ENCODE measurements around the gene KRT71.

Gene KRT71

DNA sequence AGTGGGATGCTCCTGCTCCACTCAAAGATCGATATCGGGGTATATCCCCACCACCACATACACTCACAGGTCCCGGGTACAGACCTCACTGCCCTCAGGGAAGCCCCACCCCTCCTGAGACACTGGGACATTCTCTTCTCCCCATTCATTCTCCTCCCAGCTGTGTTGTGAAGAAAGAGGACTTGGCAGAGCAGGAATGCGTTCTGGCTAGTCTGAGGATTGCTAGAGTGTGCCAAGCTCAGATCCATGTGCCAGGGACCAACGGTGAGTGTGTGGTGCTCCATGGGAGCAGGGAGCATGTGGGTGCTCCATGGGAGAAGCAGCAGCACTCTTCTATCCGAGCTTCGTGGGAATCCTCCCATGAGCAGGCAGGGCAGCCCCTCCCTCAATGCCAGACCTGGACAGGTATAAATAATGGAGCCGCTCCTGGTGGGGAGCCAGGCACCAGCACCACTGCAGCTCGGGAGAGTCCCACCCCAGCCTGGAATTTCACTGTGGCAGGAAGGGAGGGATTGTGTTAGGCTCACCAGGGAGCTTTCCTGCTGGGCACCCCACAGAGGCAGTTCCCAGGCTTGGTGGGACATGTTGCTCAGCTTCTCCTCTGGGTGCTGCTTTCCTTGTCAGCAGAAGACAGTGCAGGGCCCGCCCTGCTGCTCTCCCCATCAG lies 30.5 kb downstream of the KRT71 start:
- H3F3A ChIP-seq (ENCODE audit: insufficient read depth, low read length): no peaks in the 10 kb centered on the region
- H3K4me2 ChIP-seq (ENCODE audit: low read depth, low read length): no peak overlapping the region
- H4K20me1 ChIP-seq (ENCODE audit: insufficient read depth, low read length): no peaks in the 10 kb centered on the region
- H3K9me3 ChIP-seq (replicated peaks; ENCODE audit: insufficient read depth, low read length): no peaks in the 10 kb centered on the region
- H3K27ac ChIP-seq (ENCODE audit: low read length): no peak overlapping the region
- no peaks in the 10 kb centered on the region for H3K4me1 ChIP-seq (ENCODE audit: low read length)
- no peak overlapping the region for H2AFZ ChIP-seq (ENCODE audit: low read length)
- TF ChIP-seq, protein P1, sequence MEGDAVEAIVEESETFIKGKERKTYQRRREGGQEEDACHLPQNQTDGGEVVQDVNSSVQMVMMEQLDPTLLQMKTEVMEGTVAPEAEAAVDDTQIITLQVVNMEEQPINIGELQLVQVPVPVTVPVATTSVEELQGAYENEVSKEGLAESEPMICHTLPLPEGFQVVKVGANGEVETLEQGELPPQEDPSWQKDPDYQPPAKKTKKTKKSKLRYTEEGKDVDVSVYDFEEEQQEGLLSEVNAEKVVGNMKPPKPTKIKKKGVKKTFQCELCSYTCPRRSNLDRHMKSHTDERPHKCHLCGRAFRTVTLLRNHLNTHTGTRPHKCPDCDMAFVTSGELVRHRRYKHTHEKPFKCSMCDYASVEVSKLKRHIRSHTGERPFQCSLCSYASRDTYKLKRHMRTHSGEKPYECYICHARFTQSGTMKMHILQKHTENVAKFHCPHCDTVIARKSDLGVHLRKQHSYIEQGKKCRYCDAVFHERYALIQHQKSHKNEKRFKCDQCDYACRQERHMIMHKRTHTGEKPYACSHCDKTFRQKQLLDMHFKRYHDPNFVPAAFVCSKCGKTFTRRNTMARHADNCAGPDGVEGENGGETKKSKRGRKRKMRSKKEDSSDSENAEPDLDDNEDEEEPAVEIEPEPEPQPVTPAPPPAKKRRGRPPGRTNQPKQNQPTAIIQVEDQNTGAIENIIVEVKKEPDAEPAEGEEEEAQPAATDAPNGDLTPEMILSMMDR (IDR thresholded peaks at IDR 0.05; ENCODE audit: low read length): no peak
- no peak for TF ChIP-seq EZH2phosphoT487 (IDR thresholded peaks at IDR 0.05; ENCODE audit: low read length)
- TF ChIP-seq EZH2 (optimal IDR thresholded peaks at IDR 0.05; ENCODE audit: low read depth, low read length): no peak
- H3K4me3 ChIP-seq (ENCODE audit: low read length): no peak overlapping the region
- no peak overlapping the region for H3K9ac ChIP-seq (ENCODE audit: low read length)
- H3K9me2 ChIP-seq (replicated peaks; ENCODE audit: insufficient read depth, low read length): no peaks in the 10 kb centered on the region
- peaks cover 79% of the 10 kb centered on the region for H3K27me3 ChIP-seq (replicated peaks; ENCODE audit: insufficient read depth, low read length)
- no peak for DNase-seq
- H3K36me3 ChIP-seq (replicated peaks; ENCODE audit: insufficient read depth, low read length): no peaks in the 10 kb centered on the region
- no peaks in the 10 kb centered on the region for H3K79me2 ChIP-seq (ENCODE audit: low read length)

DNA sequence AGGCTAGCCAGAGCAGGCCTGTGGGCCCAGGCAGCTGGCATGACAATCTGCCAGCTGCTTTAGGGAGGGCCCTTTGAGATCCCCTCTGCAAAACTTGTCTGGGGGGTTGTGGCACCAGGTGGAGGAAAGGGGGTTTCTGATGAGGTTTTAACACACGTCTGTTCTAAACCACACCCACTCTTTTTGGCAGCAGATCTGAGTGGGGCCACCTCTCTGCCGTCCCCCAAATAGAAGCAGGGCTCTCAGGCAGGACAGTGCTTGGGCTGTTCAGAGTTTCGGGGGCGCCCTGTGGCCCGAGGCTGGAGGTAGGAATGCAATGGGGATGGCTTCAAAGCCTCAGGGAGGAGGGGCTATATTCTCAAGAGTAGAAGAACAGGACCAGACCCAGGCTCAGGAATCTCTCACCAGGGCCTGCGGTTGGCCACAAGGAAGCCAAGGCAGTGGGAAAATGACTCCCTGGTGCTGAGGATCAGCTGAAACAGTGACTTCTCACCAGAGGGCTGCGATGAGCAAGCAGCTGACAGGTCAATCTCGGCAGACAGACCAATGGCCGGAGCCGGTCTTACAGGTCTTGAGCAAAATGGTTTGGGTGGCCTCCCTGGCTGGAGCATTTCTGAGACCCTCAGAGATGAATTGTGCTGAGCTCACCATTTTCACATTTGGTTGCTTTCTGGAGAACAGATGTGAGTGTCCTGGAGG lies 31.2 kb downstream of the KRT71 start:
- Histone ChIP-seq H3K9ac (ENCODE audit: low read length) (no peak overlapping the region), H4K20me1 (ENCODE audit: insufficient read depth, low read length) (no peaks in the 10 kb centered on the region), H3F3A (ENCODE audit: insufficient read depth, low read length) (no peaks in the 10 kb centered on the region), H3K4me1 (ENCODE audit: low read length) (no peaks in the 10 kb centered on the region), H3K9me2 (replicated peaks; ENCODE audit: insufficient read depth, low read length) (no peaks in the 10 kb centered on the region), H3K4me2 (ENCODE audit: low read depth, low read length) (no peak overlapping the region), H3K27ac (ENCODE audit: low read length) (no peak overlapping the region), H3K9me3 (replicated peaks; ENCODE audit: insufficient read depth, low read length) (no peaks in the 10 kb centered on the region), H3K4me3 (ENCODE audit: low read length) (no peak overlapping the region), H2AFZ (ENCODE audit: low read length) (no peak overlapping the region), H3K36me3 (replicated peaks; ENCODE audit: insufficient read depth, low read length) (no peaks in the 10 kb centered on the region), H3K27me3 (replicated peaks; ENCODE audit: insufficient read depth, low read length) (peaks cover 83% of the 10 kb centered on the region), H3K79me2 (ENCODE audit: low read length) (no peaks in the 10 kb centered on the region)
- DNase-seq: no peak
- TF ChIP-seq EZH2phosphoT487 (IDR thresholded peaks at IDR 0.05; ENCODE audit: low read length) (no peak), EZH2 (optimal IDR thresholded peaks at IDR 0.05; ENCODE audit: low read depth, low read length) (no peak)
- TF ChIP-seq, protein P1 (IDR thresholded peaks at IDR 0.05; ENCODE audit: low read length): no peak

DNA sequence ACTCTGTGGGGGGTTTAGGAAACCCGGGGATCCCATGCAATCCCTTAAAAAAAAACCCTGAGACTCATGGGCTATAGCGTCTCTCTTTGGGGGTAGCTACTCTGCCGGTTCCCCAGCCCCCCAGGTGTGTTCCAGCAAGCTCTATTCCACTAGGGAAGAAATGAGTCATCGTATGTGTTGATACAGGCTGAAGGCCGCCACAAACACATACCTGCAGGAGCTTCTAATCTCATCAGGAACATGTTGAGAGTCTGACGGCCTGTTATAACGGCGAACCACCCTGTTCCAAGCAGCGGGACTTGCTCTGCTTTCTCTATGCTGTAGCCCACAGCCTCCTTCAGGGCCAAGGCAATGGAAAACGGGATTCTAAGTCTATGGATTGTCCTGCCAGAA lies 31.8 kb downstream of the KRT71 start:
- H3K9ac ChIP-seq (ENCODE audit: low read length): no peak overlapping the region
- no peaks in the 10 kb centered on the region for H3K79me2 ChIP-seq (ENCODE audit: low read length)
- H3K4me3 ChIP-seq (ENCODE audit: low read length): no peak overlapping the region
- H3K4me2 ChIP-seq (ENCODE audit: low read depth, low read length): no peak overlapping the region
- H3K9me2 ChIP-seq (replicated peaks; ENCODE audit: insufficient read depth, low read length): no peaks in the 10 kb centered on the region
- no peaks in the 10 kb centered on the region for H3K9me3 ChIP-seq (replicated peaks; ENCODE audit: insufficient read depth, low read length)
- H4K20me1 ChIP-seq (ENCODE audit: insufficient read depth, low read length): no peaks in the 10 kb centered on the region
- peaks cover 85% of the 10 kb centered on the region for H3K27me3 ChIP-seq (replicated peaks; ENCODE audit: insufficient read depth, low read length)
- H2AFZ ChIP-seq (ENCODE audit: low read length): no peak overlapping the region
- H3K4me1 ChIP-seq (ENCODE audit: low read length): no peaks in the 10 kb centered on the region
- TF ChIP-seq, protein P1 (IDR thresholded peaks at IDR 0.05; ENCODE audit: low read length): no peak
- TF ChIP-seq EZH2 (optimal IDR thresholded peaks at IDR 0.05; ENCODE audit: low read depth, low read length) (no peak), EZH2phosphoT487 (IDR thresholded peaks at IDR 0.05; ENCODE audit: low read length) (no peak)
- H3K27ac ChIP-seq (ENCODE audit: low read length): no peak overlapping the region
- no peak for DNase-seq
- H3F3A ChIP-seq (ENCODE audit: insufficient read depth, low read length): no peaks in the 10 kb centered on the region
- H3K36me3 ChIP-seq (replicated peaks; ENCODE audit: insufficient read depth, low read length): no peaks in the 10 kb centered on the region
